ENCODE data around the gene LBHD2.

Gene LBHD2

DNA sequence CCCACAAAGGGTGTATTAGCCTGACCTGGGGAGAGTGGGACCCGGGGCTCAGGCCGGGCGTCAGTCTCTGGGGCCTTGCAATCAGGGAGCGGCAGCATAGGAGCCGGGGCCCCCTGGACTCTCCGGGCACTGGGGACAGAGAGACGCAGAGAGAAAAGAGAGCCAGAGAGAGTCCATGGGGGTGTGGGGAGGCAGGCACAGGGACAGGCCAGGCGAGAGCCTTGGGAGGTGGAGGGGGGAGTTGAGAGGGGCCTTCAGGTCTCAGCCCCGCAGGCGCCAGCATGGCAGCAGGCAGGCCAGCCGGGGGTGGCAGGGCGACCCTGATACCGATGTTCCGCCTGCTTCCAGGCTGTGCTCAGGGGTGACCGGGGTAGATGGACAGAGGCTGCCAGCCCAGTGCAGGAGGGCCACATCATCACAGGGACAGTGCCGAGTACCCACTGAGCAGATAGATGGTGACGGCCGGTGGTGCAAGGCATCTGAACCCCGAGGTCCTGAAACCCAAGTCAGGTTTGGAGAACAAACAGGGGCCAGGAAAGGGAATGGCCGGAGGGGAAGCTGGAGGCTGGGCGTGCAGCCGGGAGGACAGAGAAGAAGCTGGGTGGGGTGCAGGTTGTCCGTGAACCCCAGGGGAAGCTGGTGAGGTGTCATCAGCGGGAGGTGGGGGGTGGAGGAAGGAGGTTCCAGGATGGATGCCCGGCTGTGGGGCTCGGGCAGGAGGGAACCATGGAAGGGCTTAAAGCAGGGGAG, 13.4 kb downstream of the LBHD2 start:
- Histone ChIP-seq H3K9ac (ENCODE audit: low read length) (no peak overlapping the region), H3K27me3 (ENCODE audit: control insufficient read depth, insufficient read depth, low read length) (peaks cover 5% of the 10 kb centered on the region), H3K36me3 (ENCODE audit: control insufficient read depth, insufficient read depth, low read length) (no peaks in the 10 kb centered on the region), H3K4me3 (ENCODE audit: low read length) (no peak overlapping the region), H3K9me3 (ENCODE audit: control insufficient read depth, low read length) (no peaks in the 10 kb centered on the region), H3K4me1 (ENCODE audit: control insufficient read depth, insufficient read depth, low read length) (peaks cover 58% of the 10 kb centered on the region)

DNA sequence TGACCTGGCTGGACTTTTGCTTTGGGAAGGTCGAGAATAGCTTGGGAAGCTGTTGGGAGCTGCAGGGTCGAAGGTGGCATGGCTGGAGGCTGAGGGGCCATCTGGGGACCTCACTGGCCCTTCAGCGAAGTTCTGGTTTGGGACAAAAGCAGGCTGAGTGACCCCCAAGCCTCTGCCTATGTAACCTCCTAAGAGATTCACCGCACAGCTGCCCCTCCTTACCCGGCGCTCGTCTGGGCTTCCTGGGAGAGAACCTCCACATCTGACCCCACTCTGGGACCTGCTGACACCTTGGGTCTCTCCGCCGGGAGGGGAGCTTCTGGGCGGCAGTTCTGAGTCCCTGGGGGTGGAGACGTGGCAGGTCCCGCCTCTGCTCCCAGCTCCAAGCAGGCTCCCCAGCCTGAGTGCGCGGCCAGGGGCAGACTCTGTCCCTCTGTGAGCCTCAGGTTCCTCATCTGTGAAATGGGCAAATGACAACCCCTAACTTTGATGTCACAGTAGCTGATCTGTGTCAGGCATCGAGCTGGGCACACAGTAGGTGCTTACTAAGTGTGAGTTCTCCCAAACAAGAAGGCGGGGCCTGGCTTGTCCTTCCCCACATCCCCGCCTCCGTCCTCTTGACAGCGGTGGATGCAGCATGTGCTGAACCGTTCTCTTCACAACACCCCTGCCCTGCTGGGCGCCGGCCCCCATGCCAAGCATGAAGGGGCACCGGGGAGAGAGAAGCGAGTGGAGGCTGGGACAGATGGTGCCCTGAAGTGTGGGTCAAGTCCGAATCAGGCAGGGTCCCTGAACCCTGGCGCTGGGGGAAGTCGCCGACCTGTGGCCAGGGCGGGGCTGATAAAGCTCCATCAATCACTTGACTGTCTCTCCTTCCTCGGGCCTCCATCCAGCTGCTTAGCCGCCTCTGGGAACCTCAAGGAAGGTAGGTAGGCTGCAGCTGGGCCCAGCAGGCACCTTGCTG, 14.3 kb downstream of the LBHD2 start:
- no peaks in the 10 kb centered on the region for H3K36me3 ChIP-seq (ENCODE audit: control insufficient read depth, insufficient read depth, low read length)
- H3K27me3 ChIP-seq (ENCODE audit: control insufficient read depth, insufficient read depth, low read length), result peaks cover 10% of the 10 kb centered on the region
- H3K4me1 ChIP-seq (ENCODE audit: control insufficient read depth, insufficient read depth, low read length), result peaks cover 58% of the 10 kb centered on the region
- no peak overlapping the region for H3K9ac ChIP-seq (ENCODE audit: low read length)
- no peak overlapping the region for H3K4me3 ChIP-seq (ENCODE audit: low read length)
- no peaks in the 10 kb centered on the region for H3K9me3 ChIP-seq (ENCODE audit: control insufficient read depth, low read length)

DNA sequence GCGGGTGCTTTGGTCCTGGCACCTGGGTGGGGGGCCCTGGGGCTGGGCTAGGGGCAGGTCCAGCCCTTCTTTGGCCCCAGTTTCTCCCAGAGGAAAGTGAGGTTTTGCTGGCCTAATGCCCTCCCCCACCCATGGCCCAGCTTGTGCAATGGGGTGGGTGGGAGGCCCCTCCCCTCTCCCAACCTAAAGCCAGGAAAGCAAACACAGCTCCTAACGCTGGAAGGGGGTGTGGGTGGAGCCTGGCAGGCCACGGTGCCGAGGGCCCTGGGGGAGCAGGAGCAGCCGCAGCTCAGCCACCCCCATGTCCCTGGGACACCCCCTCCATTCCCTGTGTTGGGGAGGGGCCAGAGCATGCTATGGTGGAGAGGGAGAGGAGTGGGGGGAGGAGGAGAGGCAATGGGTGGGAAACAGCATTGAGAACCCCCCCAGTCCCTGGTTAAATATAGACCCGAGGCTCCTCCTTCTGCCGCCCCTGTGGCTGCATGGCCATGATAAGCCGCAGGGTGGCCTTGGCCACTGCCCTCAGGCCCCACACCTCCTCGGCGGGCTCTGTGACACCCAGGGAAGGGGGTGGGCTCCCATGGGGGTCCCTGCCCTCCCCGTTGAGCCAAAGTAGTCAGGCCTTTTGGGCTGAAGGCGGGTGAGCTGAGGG, 15.2 kb downstream of the LBHD2 start:
- Histone ChIP-seq H3K36me3 (ENCODE audit: control insufficient read depth, insufficient read depth, low read length) (no peaks in the 10 kb centered on the region), H3K4me3 (ENCODE audit: low read length) (no peak overlapping the region), H3K9ac (ENCODE audit: low read length) (peak overlapping the region; percentile 28), H3K4me1 (ENCODE audit: control insufficient read depth, insufficient read depth, low read length) (peaks cover 61% of the 10 kb centered on the region), H3K27me3 (ENCODE audit: control insufficient read depth, insufficient read depth, low read length) (peaks cover 16% of the 10 kb centered on the region), H3K9me3 (ENCODE audit: control insufficient read depth, low read length) (no peaks in the 10 kb centered on the region)

DNA sequence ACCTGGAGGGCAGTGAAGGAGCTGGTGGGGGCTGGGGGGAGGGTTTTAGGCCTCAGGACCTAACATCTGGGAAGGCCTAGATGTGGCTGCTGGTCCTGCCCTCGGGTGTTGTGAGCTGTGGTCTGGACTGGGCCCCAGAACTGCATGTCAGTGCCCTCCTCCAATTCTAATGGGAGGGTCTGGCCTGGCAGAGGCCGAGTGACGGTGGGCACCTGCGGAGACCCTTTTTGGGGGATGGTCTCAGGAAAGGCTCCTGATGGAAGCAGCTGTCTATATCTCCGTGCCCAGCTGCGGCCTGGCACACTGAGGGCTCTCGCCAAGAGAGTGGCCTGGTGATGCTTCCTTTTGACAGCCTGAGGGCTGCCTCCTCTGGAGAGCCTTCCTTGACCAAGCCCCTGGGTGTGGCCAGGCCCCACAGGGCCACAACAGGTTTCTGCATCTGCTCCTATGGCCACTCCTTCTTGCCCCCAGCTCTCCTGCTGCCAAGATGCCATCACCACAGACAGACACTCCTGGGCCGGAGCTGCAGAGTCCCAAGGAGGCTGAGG, 15.8 kb downstream of the LBHD2 start:
- H3K27me3 ChIP-seq (ENCODE audit: control insufficient read depth, insufficient read depth, low read length), result peaks cover 22% of the 10 kb centered on the region
- no peaks in the 10 kb centered on the region for H3K9me3 ChIP-seq (ENCODE audit: control insufficient read depth, low read length)
- H3K36me3 ChIP-seq (ENCODE audit: control insufficient read depth, insufficient read depth, low read length), result no peaks in the 10 kb centered on the region
- H3K4me3 ChIP-seq (ENCODE audit: low read length), result no peak overlapping the region
- no peak overlapping the region for H3K9ac ChIP-seq (ENCODE audit: low read length)
- peaks cover 62% of the 10 kb centered on the region for H3K4me1 ChIP-seq (ENCODE audit: control insufficient read depth, insufficient read depth, low read length)

DNA sequence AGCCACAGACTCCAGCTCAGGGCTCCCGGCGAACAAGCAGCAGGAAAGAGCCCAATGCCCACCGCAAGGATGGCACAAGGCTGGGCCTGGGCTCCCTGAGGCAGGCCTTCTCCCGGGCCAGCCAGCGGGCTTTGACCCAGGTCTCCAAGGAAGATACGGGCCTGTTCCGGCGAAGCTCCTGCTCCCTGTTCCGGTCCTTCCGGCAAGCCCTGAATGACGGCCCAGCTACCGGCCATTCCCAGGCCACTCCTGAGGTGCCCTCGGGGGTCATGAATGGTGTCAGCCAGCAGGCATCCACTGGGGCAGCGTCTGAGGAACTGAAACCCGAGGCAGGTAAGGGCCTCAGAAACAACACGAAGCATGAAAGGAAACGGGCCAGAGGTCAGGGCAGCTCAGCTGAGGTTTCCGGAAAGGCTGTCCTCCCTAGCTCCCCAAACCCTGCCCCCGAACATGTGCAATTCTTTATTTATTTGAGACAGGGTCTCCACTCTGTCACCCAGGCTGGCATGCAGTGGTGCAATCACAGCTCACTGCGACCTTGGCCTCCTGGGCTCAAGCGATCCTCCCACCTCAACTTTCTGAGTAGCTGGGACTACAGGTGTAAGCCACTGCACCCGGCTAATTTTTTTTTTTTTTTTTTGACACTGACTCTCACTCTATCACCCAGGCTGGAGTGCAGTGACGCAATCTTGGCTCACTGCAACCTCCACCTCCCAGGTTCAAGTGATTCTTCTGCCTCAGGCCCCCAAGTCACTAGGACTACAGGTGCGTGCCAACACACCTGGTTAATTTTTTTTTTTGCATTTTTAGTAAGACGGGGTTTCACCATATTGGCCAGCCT, 16.5 kb downstream of the LBHD2 start:
- Histone ChIP-seq H3K4me3 (ENCODE audit: low read length) (no peak overlapping the region), H3K36me3 (ENCODE audit: control insufficient read depth, insufficient read depth, low read length) (no peaks in the 10 kb centered on the region), H3K9ac (ENCODE audit: low read length) (no peak overlapping the region), H3K4me1 (ENCODE audit: control insufficient read depth, insufficient read depth, low read length) (peaks cover 62% of the 10 kb centered on the region), H3K9me3 (ENCODE audit: control insufficient read depth, low read length) (no peaks in the 10 kb centered on the region), H3K27me3 (ENCODE audit: control insufficient read depth, insufficient read depth, low read length) (peaks cover 22% of the 10 kb centered on the region)

DNA sequence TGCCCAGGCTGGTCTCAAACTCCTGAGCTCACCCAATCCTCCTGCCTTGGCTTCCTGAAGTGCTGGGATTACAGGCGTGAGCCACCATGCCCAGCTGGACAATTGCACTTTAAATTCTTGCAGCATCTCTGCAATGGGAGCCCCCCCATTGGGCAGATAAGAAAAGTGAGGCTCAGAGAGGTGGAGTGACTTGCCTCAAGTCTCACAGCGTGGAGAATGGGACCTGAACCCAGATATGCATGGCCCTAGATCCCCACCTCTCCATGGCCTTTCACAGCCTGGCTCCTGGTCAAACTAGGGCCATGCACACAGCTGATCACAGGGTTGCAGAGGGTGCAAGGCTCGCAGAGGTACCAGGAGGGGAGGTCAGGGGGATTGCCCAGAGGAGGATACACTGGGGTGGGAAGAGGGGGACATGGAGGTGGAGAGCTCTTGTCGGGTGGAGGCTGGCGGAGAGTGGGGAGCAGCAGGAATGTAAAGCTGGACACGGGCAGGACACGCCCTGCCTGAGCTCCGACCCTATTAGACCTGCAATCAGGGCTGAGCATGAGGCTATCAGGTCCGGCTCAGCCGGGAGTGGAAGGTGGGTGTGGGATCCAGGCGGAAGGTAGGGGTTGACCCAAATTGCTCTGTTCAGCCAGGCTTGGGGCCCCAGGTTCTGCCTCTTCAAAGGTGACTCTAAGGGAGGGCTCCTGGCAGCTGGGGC, 17.4 kb downstream of the LBHD2 start:
- Histone ChIP-seq H3K4me3 (ENCODE audit: low read length) (no peak overlapping the region), H3K9ac (ENCODE audit: low read length) (no peak overlapping the region), H3K4me1 (ENCODE audit: control insufficient read depth, insufficient read depth, low read length) (peaks cover 57% of the 10 kb centered on the region), H3K27me3 (ENCODE audit: control insufficient read depth, insufficient read depth, low read length) (peaks cover 22% of the 10 kb centered on the region), H3K36me3 (ENCODE audit: control insufficient read depth, insufficient read depth, low read length) (no peaks in the 10 kb centered on the region), H3K9me3 (ENCODE audit: control insufficient read depth, low read length) (no peaks in the 10 kb centered on the region)

DNA sequence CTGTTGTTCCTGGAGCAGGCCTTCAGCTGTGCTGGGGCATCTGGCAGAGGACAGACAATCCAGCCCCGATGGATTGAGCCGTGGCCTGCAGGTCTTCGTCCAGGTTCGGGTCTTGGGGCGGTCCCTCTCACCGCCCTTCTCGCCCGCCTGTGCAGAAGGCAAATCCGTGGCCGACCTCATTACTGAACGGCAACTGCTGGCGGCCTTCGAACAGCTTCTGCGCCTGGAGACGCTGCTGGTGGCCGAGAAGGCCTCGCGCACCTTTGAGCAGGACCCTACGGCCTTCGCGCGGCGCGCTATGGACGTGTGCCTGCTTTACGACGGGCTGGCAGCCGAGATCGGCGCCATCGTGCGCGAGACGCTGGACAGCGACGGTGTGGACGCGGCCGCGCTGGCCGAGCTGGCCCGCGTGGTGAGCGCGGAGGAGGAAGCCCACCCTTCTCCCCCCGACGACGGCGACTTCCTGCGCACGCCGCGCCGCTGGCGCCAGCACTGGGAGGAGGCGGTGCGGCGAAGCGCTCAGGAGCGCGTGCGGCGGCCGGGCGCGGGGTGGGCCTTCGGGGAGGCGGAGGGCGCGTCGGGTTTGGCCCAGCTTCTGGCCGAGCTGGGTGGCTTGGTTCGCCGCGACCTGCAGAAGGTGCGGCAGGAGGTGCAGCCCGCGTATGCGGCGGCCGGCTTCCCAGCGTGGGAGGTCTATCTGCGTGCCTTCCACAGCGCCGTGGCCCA, 18.1 kb downstream of the LBHD2 start:
- Histone ChIP-seq H3K27me3 (ENCODE audit: control insufficient read depth, insufficient read depth, low read length) (peaks cover 22% of the 10 kb centered on the region), H3K4me1 (ENCODE audit: control insufficient read depth, insufficient read depth, low read length) (peaks cover 57% of the 10 kb centered on the region)

DNA sequence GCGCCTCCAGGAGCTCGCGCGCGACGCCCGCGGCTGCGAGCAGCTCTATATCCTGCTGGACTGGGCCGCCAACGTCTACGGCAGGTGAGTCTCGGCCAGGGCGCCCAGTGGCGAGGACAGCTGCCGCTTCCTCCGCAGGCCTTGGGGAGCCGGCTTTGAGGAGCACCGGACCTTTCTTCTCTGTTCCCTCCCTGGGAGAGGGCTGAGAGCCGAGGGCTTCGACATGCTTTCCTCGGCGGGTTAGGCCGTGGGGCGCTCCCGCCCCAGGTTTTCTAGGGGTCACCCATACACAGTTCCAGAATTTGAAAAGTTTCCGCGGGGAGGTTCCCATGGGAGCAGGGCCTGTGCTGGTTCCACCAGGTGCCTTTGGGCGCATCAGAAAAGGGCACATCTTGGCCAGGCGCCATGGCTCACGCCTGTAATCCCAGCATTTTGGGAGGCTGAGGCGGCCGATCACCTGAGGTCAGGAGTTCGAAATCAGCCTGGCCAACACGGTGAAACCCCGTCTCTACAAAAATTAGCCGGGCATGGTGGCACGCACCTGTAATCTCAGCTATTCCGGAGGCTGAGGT, 18.8 kb downstream of the LBHD2 start:
- H3K4me3 ChIP-seq (ENCODE audit: low read length), result no peak overlapping the region
- H3K4me1 ChIP-seq (ENCODE audit: control insufficient read depth, insufficient read depth, low read length), result peaks cover 57% of the 10 kb centered on the region

More for the DNA sequence above, 18.1 kb downstream of the LBHD2 start:
- Histone ChIP-seq H3K36me3 (ENCODE audit: control insufficient read depth, insufficient read depth, low read length) (no peaks in the 10 kb centered on the region), H3K9ac (ENCODE audit: low read length) (no peak overlapping the region), H3K9me3 (ENCODE audit: control insufficient read depth, low read length) (no peaks in the 10 kb centered on the region), H3K4me3 (ENCODE audit: low read length) (no peak overlapping the region)

DNA sequence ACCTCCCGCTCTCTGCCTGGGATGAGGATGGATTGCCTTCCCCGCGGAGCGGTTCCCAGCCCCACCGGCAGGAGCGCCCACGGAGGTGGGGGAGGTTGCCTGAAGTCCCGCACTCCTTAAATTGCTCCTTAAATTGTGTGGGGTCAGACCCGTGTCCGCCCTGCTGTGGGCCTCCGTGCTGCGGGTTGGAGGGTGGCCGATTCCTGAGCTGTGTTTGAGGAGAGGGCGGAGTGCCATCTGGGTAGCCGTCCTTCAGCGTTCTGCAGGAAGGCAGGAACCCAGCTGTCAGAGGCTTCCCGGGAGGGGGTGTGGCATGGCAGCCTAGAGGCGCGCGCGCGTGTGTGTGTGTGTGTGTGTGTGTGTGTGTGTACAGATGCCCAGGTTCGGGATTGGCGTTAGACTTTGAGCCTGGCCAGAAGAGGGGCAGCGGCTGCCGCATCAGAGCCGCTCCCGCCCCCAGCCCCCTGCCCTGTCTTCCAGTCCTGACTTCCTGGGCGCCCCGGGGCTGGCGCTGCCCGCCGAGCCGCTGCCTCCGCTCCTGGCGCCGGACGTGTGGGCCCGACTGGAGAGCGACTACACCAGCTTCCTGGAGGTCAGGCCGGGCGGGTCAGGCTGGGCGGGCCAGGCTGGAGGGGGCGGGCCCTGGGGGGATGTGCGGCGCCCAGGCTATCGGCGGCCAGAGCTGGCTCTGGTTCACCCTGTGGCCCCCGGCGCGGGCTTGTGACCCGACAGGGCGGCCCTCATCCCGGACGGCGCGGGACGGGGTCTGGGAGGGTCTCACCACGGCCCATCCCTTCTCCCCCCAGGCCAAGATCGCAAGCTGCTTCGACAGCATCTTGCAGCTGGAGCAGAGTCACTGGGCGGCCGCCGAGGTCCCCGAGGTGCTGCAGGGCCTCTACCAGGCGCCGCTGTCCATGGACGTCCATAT, 19.7 kb downstream of the LBHD2 start:
- no peaks in the 10 kb centered on the region for H3K36me3 ChIP-seq (ENCODE audit: control insufficient read depth, insufficient read depth, low read length)
- H3K4me1 ChIP-seq (ENCODE audit: control insufficient read depth, insufficient read depth, low read length), result peaks cover 49% of the 10 kb centered on the region
- H3K9ac ChIP-seq (ENCODE audit: low read length), result no peak overlapping the region
- H3K9me3 ChIP-seq (ENCODE audit: control insufficient read depth, low read length), result no peaks in the 10 kb centered on the region
- peaks cover 22% of the 10 kb centered on the region for H3K27me3 ChIP-seq (ENCODE audit: control insufficient read depth, insufficient read depth, low read length)
- no peak overlapping the region for H3K4me3 ChIP-seq (ENCODE audit: low read length)

More for the DNA sequence above, 18.8 kb downstream of the LBHD2 start:
- Histone ChIP-seq H3K27me3 (ENCODE audit: control insufficient read depth, insufficient read depth, low read length) (peaks cover 22% of the 10 kb centered on the region), H3K9me3 (ENCODE audit: control insufficient read depth, low read length) (no peaks in the 10 kb centered on the region), H3K36me3 (ENCODE audit: control insufficient read depth, insufficient read depth, low read length) (no peaks in the 10 kb centered on the region), H3K9ac (ENCODE audit: low read length) (no peak overlapping the region)

All from mucosa of stomach (tissue), 1 donor.